GM23338 (cell line): ENCODE results near the gene UBR2. TPM values are rescaled to one million over a fixed set of nuclear protein-coding genes. Genes with fewer than 3 reads are reported as not detected.

ENCODE experiments used
- ATAC-seq: fragments of 200-7000 bp; cut with Tn5 transposase; 3 replicates; pipeline ENCODE4 v1.9.1; 2020
- DNase-seq: peaks from one replicate; pipeline ENCODE4 v3.0.0-alpha.2; 2015; ENCODE audit warnings: low spot score
- H2AFZ ChIP-seq: fragments of 200-600 bp; sonication (generic); 2 replicates; pipeline ENCODE4 v1.8.0; 2016; ENCODE audit warnings: antibody characterized with exemption, mild to moderate bottlenecking, moderate library complexity
- H3F3A ChIP-seq: fragments of 200-600 bp; sonication (generic); replicated peaks from 2 replicates; pipeline ENCODE4 v1.8.0; 2017; ENCODE audit warnings: antibody characterized with exemption, mixed run types, low read depth
- H3K27ac ChIP-seq: fragments of 200-600 bp; sonication (generic); 2 replicates; pipeline ENCODE4 v1.6.1; 2016; ENCODE audit warnings: low read depth
- H3K27me3 ChIP-seq: fragments of 200-600 bp; sonication (generic); 2 replicates; pipeline ENCODE4 v1.8.0; 2016; ENCODE audit warnings: mild to moderate bottlenecking, mixed run types, moderate library complexity; ENCODE audit not compliant: insufficient read depth
- H3K36me3 ChIP-seq: fragments of 200-600 bp; sonication (generic); 2 replicates; pipeline ENCODE4 v1.8.0; 2016; ENCODE audit warnings: mild to moderate bottlenecking; ENCODE audit not compliant: insufficient read depth
- H3K4me1 ChIP-seq: fragments of 200-600 bp; sonication (generic); 2 replicates; pipeline ENCODE4 v1.8.0; 2016; ENCODE audit warnings: mild to moderate bottlenecking, moderate library complexity; ENCODE audit not compliant: insufficient read depth
- H3K4me2 ChIP-seq: fragments of 200-600 bp; sonication (generic); 2 replicates; pipeline ENCODE4 v1.7.1; 2017; ENCODE audit warnings: mixed run types
- H3K4me3 ChIP-seq: fragments of 200-600 bp; sonication (generic); 2 replicates; pipeline ENCODE4 v1.6.1; 2016; ENCODE audit warnings: mixed run types
- H3K79me2 ChIP-seq: fragments of 200-600 bp; sonication (generic); replicated peaks from 2 replicates; pipeline ENCODE4 v1.8.0; 2017; ENCODE audit warnings: mild to moderate bottlenecking; ENCODE audit not compliant: insufficient read depth
- H3K9me2 ChIP-seq: fragments of 200-600 bp; sonication (generic); 2 replicates; pipeline ENCODE4 v1.8.0; 2017; ENCODE audit not compliant: insufficient read depth
- H4K20me1 ChIP-seq: fragments of 200-600 bp; sonication (generic); replicated peaks from 2 replicates; pipeline ENCODE4 v1.8.0; 2017; ENCODE audit warnings: mild to moderate bottlenecking; ENCODE audit not compliant: insufficient read depth
- H3K27ac Mint-ChIP-seq: 2 replicates; pipeline ENCODE4 v1.8.0; 2020; ENCODE audit warnings: inconsistent platforms, mild to moderate bottlenecking, moderate library complexity, mixed read lengths
- H3K27me3 Mint-ChIP-seq: 3 replicates; pipeline ENCODE4 v1.8.0; 2022; ENCODE audit warnings: low read depth, mild to moderate bottlenecking, moderate library complexity, mixed read lengths, inconsistent platforms; ENCODE audit not compliant: insufficient read depth, poor library complexity
- H3K36me3 Mint-ChIP-seq: 3 replicates; pipeline ENCODE4 v1.8.0; 2021; ENCODE audit warnings: low read depth, mild to moderate bottlenecking, inconsistent platforms, moderate library complexity, mixed read lengths
- H3K4me1 Mint-ChIP-seq: 3 replicates; pipeline ENCODE4 v1.8.0; 2020; ENCODE audit warnings: mild to moderate bottlenecking, inconsistent platforms, mixed read lengths
- H3K4me3 Mint-ChIP-seq: 3 replicates; pipeline ENCODE4 v1.8.0; 2021; ENCODE audit warnings: moderate library complexity, mild to moderate bottlenecking, inconsistent platforms, mixed read lengths
- H3K9me3 Mint-ChIP-seq: 3 replicates; pipeline ENCODE4 v1.8.0; 2020; ENCODE audit warnings: moderate library complexity, mild to moderate bottlenecking, inconsistent platforms, mixed read lengths
- CREB1 ChIP-seq: fragments of 250-450 bp; sonication (Bioruptor Pico); IDR thresholded peaks from 2 replicates; pipeline ENCODE4 v1.5.0; 2020; ENCODE audit warnings: low read depth, mild to moderate bottlenecking, moderate library complexity
- CTCF ChIP-seq, 2 experiments: fragments of 200-600 bp in 1 of 2; sonication (generic) in 1 of 2; conservative IDR thresholded peaks; 2 replicates each; pipeline versions ENCODE4 v1.5.1 to v1.6.1; 2016 to 2017; ENCODE audit warnings: antibody characterized with exemption in 2 of 2, low read depth in 2 of 2, mild to moderate bottlenecking in 2 of 2, moderate library complexity in 1 of 2
- ETS1 ChIP-seq: IDR thresholded peaks from 2 replicates; pipeline ENCODE4 v1.6.1; 2016; ENCODE audit warnings: antibody characterized with exemption
- EZH2 ChIP-seq: fragments of 200-600 bp; sonication (generic); IDR thresholded peaks from one replicate; pipeline ENCODE4 v1.8.0; 2017; ENCODE audit warnings: antibody characterized with exemption, mild to moderate bottlenecking, low read depth; ENCODE audit not compliant: unreplicated experiment
- EZH2phosphoT487 ChIP-seq: fragments of 200-600 bp; sonication (generic); IDR thresholded peaks from one replicate; pipeline ENCODE4 v1.8.1; 2018; ENCODE audit warnings: antibody characterized with exemption; ENCODE audit not compliant: unreplicated experiment
- JUNB ChIP-seq: IDR thresholded peaks from one replicate; pipeline ENCODE4 v1.6.1; 2016; ENCODE audit warnings: antibody characterized with exemption; ENCODE audit not compliant: unreplicated experiment
- NANOG ChIP-seq: IDR thresholded peaks from 2 replicates; pipeline ENCODE4 v1.6.1; 2016; ENCODE audit warnings: antibody characterized with exemption, borderline replicate concordance
- POLR2AphosphoS5 ChIP-seq: IDR thresholded peaks from 2 replicates; pipeline ENCODE4 v1.6.1; 2016; ENCODE audit warnings: antibody characterized with exemption, low read depth
- REST ChIP-seq: IDR thresholded peaks from one replicate; pipeline ENCODE4 v1.6.1; 2018; ENCODE audit warnings: antibody characterized with exemption; ENCODE audit not compliant: unreplicated experiment
- STAT1 ChIP-seq: IDR thresholded peaks from one replicate; pipeline ENCODE4 v1.6.1; 2016; ENCODE audit warnings: antibody characterized with exemption; ENCODE audit not compliant: unreplicated experiment
- ZNF114 ChIP-seq: fragments of 250-450 bp; sonication (Bioruptor Pico); IDR thresholded peaks from 2 replicates; pipeline ENCODE4 v1.5.0; 2020; ENCODE audit warnings: mild to moderate bottlenecking, moderate library complexity
- ZNF331 ChIP-seq: fragments of 250-450 bp; sonication (Bioruptor Pico); IDR thresholded peaks from 2 replicates; pipeline ENCODE4 v1.5.0; 2020; ENCODE audit warnings: low read depth, mild to moderate bottlenecking, moderate library complexity
- ZNF462 ChIP-seq: fragments of 250-450 bp; sonication (Bioruptor Pico); IDR thresholded peaks from 2 replicates; pipeline ENCODE4 v1.5.0; 2020; ENCODE audit warnings: mild to moderate bottlenecking, moderate library complexity
- polyA plus RNA-seq: library from polyadenylated mRNA; unstranded; fragments of >200 nt; fragmentation: Nextera tagmentation; extraction: Ambion mirVana; gene quantifications from 2 replicates; pipeline ENCODE4 v1.2.1, GENCODE V29; 2016
- total RNA-seq: library from RNA; depleted of rRNA; stranded (reverse); fragments of >200 nt; shearing (Covaris generic); gene quantifications from 2 replicates; pipeline ENCODE4 v1.2.3, GENCODE V29; 2014

UBR2 gene
- total and polyA plus RNA-seq, 2 experiments from 2014 or later = 6.7 to 21.2 TPM

GRCh38 chr6:42537536-42537935 is 26.3 kb upstream of the UBR2 start:
- H4K20me1 ChIP-seq = no peaks in the 10 kb centered on the region
- no peaks in the 10 kb centered on the region for H3K79me2 ChIP-seq
- TF ChIP-seq JUNB (no peak), POLR2AphosphoS5 (no peak), ZNF331 (CRISPR knock-in tag) (no peak), ETS1 (no peak), CTCF (conservative IDR thresholded peaks at IDR 0.05; ENCODE audit: low read depth in 2 of 2) (no peak), REST (no peak), CREB1 (CRISPR knock-in tag) (no peak), ZNF462 (CRISPR knock-in tag) (no peak), STAT1 (no peak), ZNF114 (no peak), NANOG (no peak), EZH2phosphoT487 (no peak), EZH2 (no peak)
- H3K4me2 ChIP-seq = no peak overlapping the region
- H3K36me3 Mint-ChIP-seq = no peaks in the 10 kb centered on the region
- DNase-seq (no peak), ATAC-seq (no peak)
- H3K9me3 Mint-ChIP-seq = no peaks in the 10 kb centered on the region
- H3K27me3 Mint-ChIP-seq = no peaks in the 10 kb centered on the region
- H3K27ac ChIP-seq = no peak overlapping the region
- H3F3A ChIP-seq = no peaks in the 10 kb centered on the region
- H3K27ac Mint-ChIP-seq = no peak overlapping the region
- no peaks in the 10 kb centered on the region for H3K4me1 ChIP-seq
- no peaks in the 10 kb centered on the region for H3K36me3 ChIP-seq
- no peak overlapping the region for H3K4me3 Mint-ChIP-seq
- H3K4me3 ChIP-seq = no peak overlapping the region
- H2AFZ ChIP-seq = peak overlapping the region; percentile 25; the same call in 1 of the 2 replicates
- no peaks in the 10 kb centered on the region for H3K9me2 ChIP-seq
- H3K4me1 Mint-ChIP-seq = no peaks in the 10 kb centered on the region; the same call in 2 of the 3 replicates
- no peaks in the 10 kb centered on the region for H3K27me3 ChIP-seq
